Measurements from ENCODE around the gene CACNG5.

- TF ChIP-seq EZH2 (IDR thresholded peaks at IDR 0.05; ENCODE audit: low read depth, unreplicated experiment) (no peak), CTCF (conservative IDR thresholded peaks at IDR 0.05; ENCODE audit: low read depth in 2 of 2) (no peak), REST (IDR thresholded peaks at IDR 0.05; ENCODE audit: unreplicated experiment) (no peak), POLR2AphosphoS5 (IDR thresholded peaks at IDR 0.05; ENCODE audit: low read depth) (no peak), EZH2phosphoT487 (IDR thresholded peaks at IDR 0.05; ENCODE audit: unreplicated experiment) (no peak), CREB1 (CRISPR knock-in tag; IDR thresholded peaks at IDR 0.05; ENCODE audit: low read depth) (no peak), ZNF331 (CRISPR knock-in tag; IDR thresholded peaks at IDR 0.05; ENCODE audit: low read depth) (no peak), ETS1 (IDR thresholded peaks at IDR 0.05) (no peak), ZNF462 (CRISPR knock-in tag; IDR thresholded peaks at IDR 0.05) (no peak), ZNF114 (CRISPR knock-in tag; IDR thresholded peaks at IDR 0.05) (no peak), JUNB (IDR thresholded peaks at IDR 0.05; ENCODE audit: unreplicated experiment) (no peak), STAT1 (IDR thresholded peaks at IDR 0.05; ENCODE audit: unreplicated experiment) (no peak), NANOG (IDR thresholded peaks at IDR 0.05; ENCODE audit: borderline replicate concordance) (no peak)
Observed at GRCh38 chr17:66884931-66885330, 50.0 kb downstream of the CACNG5 start.

All from GM23338 (cell line).